AG04449 (cell line): ENCODE results near the gene AFF3.
A peak's percentile ranks its signal among the peaks of the same experiment; 100 is the strongest.

ENCODE experiments used
- CTCF ChIA-PET: fragments of 350-600 bp; formaldehyde crosslinking; extraction: SDS; loops from one replicate; lab custom pipeline; 2021; ENCODE audit warnings: antibody characterized with exemption; lab: Yijun Ruan, JAX
- POLR2A ChIA-PET: fragments of 400-600, 350-600 bp; formaldehyde crosslinking; extraction: SDS; loops from one replicate; lab custom pipeline; 2020; ENCODE audit warnings: antibody characterized with exemption, inconsistent platforms; lab: Yijun Ruan, JAX
- DNase-seq: peaks from one replicate; pipeline ENCODE4 v3.0.0-alpha.2; 2010; ENCODE audit warnings: low read depth, low spot score
- H3K4me3 ChIP-seq: 2 replicates; pipeline ENCODE4 v1.5.1; 2011; ENCODE audit warnings: low read depth, mild to moderate bottlenecking, control low read depth, low read length
- CTCF ChIP-seq: IDR thresholded peaks from one replicate; pipeline ENCODE4 v1.5.1; 2011; ENCODE audit warnings: mild to moderate bottlenecking, moderate library complexity, low read length, control low read depth, inconsistent platforms; ENCODE audit not compliant: insufficient read depth; ENCODE audit errors: missing control alignments

AFF3 gene

GRCh38 chr2:100130595-100131391 lies 11.6 kb downstream of the AFF3 start:
- ChIA-PET CTCF (interaction anchor here (0.8 kb wide), 1 partner anchor 34 kb away, joined by 3 read pairs; no protein-coding TSS in a partner anchor), POLR2A (no interaction called here)

GRCh38 chr2:100126897-100127401 lies 15.4 kb downstream of the AFF3 start:
- POLR2A ChIA-PET: no interaction called here
- DNase-seq: no peak
- CTCF ChIA-PET: no interaction called here
- no peak overlapping the region for H3K4me3 ChIP-seq
- no peak for TF ChIP-seq CTCF

More at GRCh38 chr2:100130595-100131391, 11.6 kb downstream of the AFF3 start:
- no peak overlapping the region for H3K4me3 ChIP-seq
- no peak for DNase-seq
- TF ChIP-seq CTCF: no peak

GRCh38 chr2:100126201-100126600 lies 16.2 kb downstream of the AFF3 start:
- no peak for TF ChIP-seq CTCF
- no peak overlapping the region for H3K4me3 ChIP-seq
- ChIA-PET CTCF (no interaction called here), POLR2A (no interaction called here)
- peak; percentile 2 for DNase-seq

- ChIA-PET CTCF (interaction anchor here (0.7 kb wide), 1 partner anchor 15 kb away, joined by 3 read pairs; no protein-coding TSS in a partner anchor), POLR2A (no interaction called here)
- H3K4me3 ChIP-seq: no peak overlapping the region
- TF ChIP-seq CTCF: no peak
- no peak for DNase-seq
These were observed 16.8 kb downstream of the AFF3 start for GRCh38 chr2:100125626-100126025.

GRCh38 chr2:100124761-100125160 lies 17.6 kb downstream of the AFF3 start:
- ChIA-PET CTCF (no interaction called here), POLR2A (no interaction called here)
- H3K4me3 ChIP-seq: no peak overlapping the region
- TF ChIP-seq CTCF: no peak
- DNase-seq: no peak

GRCh38 chr2:100121124-100121718 lies 21.2 kb downstream of the AFF3 start:
- no peak overlapping the region for H3K4me3 ChIP-seq
- CTCF ChIA-PET: no interaction called here
- TF ChIP-seq CTCF: no peak
- POLR2A ChIA-PET: no interaction called here
- DNase-seq: no peak
